Fibroblast of skin of left biceps (primary cell): Measurements from ENCODE around the gene PLD4.
"Not testable (repeated sequence)": the region's sequence is repeated elsewhere in the genome, so short reads cannot be mapped to it uniquely, and the experiment has no call there.

ENCODE experiments used
- DNase-seq, 2 experiments: peaks; one replicate each; pipeline ENCODE4 v3.0.0-alpha.2; 2013; ENCODE audit warnings: low read depth in 2 of 2

Gene PLD4

DNA sequence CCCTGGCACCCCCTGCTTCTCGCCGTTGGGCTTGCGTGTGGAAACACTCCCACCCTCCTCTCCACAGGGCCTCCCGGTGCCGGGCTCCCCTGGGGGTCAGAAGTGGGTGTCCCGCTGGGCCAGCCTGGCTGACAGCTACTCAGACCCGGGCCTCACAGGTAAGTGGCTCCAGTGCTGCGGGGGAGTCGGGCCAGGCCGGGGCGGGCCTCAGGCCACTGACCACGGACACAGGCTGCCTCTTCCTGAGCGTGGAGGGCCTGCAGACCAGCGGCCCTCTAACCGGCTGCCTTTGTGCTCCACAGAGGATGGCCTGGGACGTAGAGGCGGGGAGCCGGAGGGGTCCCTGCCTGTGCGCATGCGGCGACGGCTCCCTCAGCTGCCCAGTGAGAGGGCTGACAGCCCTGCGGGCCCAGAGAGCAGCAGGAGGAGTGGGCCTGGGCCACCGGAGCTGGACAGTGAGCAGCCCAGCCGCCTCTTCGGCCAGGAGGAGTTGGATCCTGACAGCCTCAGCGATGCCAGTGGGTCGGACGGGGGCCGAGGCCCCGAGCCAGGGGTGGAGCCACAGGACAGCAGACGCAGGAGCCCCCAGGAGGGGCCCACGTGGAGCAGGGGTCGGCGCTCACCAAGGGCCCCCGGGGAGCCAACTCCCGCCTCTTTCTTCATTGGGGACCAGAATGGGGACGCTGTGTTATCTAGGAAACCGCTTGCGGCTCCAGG is 38.5 kb upstream of the PLD4 start:
- DNase-seq, result no peak

DNA sequence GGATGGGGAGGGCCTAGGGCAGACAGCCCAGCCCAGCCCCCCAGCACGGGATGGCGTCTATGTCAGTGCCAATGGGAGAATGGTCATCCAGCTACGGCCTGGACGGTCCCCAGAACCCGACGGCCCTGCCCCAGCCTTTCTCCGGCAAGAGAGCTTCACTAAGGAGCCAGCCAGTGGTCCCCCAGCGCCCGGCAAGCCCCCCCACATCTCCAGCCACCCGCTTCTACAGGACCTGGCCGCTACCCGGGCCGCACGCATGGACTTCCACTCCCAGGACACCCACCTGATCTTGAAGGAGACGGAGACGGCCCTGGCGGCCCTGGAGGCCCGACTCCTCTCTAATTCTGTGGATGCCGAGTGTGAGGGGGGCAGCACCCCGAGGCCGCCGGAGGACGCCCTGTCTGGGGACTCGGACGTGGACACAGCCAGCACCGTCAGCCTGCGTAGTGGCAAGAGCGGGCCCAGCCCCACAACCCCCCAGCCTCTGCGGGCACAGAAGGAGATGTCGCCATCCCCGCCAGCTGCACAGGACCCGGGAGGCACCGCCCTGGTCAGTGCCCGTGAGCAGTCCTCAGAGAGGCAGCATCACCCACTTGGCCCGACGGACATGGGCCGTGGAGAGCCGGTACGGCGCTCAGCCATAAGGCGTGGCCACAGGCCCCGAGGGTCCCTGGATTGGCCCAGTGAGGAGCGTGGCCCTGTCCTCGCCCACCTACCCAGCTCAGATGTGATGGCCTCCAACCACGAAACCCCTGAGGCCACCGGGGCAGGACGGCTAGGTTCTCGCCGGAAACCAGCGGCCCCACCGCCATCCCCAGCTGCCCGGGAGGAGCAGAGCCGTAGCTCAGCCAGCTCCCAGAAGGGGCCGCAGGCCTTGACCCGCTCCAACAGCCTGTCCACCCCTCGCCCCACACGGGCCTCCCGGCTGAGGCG is 37.7 kb upstream of the PLD4 start:
- DNase-seq, result no peak

DNA sequence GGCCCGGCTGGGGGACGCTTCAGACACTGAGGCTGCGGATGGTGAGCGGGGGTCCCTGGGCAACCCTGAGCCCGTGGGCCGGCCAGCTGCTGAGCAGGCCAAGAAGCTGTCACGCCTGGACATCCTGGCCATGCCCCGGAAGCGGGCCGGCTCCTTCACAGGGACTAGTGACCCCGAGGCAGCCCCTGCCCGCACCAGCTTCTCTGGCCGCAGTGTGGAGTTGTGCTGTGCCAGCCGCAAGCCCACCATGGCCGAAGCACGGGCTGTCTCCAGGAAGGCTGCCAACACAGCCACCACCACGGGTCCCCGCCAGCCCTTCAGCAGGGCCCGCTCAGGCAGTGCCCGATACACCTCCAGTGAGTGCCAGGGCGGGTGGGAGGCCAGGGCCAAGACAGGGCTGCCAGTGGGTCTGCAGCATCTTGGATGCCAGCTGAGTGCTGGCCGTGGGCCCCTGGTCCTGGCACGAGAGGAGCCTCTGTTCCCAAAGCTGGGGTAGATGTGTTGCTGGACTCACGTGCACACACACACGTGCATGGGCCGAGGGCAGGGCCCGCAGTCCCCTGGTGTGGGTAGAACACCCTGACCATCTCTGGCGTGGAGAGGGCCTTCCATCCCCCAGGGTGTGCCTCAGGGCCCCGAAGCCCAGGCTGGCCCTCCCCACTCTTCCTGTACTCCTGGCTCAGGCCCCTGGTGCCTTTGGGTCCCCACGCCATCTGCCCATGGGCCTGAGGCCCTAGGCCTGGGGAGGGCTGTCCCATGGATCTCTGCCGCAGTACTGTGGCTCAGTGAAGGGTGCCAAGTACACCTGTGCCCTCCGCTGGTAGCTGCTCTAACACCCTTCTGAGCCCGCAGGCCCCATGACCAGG is 36.8 kb upstream of the PLD4 start:
- no peak for DNase-seq

DNA sequence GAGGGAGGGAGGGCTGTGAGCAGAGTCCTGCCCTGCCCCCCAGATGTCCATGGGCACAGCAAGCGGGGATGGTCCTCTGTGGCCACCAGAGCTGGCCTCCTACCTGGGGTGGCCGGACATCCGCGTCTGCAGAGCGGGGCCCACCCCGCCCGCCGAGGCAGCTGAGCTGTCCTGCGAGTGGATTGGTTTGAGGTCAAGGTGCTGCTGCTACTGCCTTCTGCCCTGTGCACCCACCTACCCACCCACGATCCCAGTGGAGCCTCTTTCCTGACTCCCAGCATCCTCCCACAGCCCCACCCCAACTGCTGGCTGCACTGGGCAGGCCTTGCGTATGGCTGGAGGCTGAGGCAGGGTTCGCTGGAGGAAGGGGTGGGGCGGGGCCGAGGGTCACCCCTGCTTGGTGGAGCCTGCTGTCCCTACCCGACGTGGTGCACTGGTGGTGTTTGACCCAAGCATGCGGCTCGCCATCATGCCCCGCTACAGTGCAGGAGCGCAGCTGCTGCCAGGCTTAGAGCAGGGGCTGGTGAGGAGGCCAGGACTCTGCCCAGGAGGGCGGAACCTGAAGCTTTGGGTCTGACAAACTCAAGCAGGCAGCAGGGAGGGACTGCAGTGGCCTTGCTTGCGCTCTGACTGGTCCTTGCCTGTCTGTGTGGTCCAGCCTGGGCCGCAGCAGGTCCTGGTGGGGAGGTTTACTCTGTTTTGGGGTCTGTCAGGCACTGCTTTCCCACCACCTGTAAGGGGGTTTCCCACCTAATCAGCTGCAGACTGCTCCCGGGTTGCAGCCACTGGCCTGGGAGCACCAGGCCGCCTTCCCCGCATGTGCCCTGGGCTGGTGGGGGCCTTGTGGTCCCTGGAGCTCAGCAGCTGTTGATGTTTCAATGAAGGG is 35.9 kb upstream of the PLD4 start:
- DNase-seq, result no peak

DNA sequence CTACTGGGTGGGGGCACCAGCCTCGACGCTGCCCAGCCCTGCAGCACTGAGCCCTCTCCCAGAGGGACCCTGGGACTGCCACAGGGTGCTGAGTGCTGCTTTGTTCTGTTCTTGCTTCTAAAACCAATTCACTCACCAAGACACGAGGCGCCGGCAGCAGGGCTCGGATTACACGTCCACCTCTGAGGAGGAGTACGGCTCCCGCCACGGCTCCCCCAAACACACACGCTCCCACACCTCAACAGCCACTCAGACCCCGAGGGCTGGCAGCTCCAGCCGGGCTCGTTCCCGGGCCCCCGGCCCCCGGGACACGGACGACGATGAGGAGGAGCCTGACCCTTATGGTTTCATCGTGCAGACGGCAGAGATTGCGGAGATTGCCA is 35.3 kb upstream of the PLD4 start:
- DNase-seq, result no peak

DNA sequence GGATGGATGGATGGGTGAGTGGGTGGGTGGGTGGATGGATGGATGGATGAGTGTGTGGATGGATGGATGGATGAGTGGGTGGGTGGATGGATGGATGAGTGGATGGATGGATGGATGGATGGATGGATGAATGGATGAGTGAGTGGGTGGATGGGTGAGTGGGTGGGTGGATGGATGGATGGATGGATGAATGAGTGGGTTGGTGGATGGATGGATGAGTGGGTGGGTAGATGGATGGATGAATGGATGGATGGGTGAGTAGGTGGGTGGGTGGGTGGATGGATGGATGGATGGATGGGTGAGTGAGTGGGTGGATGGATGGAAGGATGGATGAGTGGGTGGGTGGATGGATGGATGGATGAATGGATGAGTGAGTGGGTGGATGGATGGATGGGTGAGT is 34.4 kb upstream of the PLD4 start:
- DNase-seq, result not testable (repeated sequence)

DNA sequence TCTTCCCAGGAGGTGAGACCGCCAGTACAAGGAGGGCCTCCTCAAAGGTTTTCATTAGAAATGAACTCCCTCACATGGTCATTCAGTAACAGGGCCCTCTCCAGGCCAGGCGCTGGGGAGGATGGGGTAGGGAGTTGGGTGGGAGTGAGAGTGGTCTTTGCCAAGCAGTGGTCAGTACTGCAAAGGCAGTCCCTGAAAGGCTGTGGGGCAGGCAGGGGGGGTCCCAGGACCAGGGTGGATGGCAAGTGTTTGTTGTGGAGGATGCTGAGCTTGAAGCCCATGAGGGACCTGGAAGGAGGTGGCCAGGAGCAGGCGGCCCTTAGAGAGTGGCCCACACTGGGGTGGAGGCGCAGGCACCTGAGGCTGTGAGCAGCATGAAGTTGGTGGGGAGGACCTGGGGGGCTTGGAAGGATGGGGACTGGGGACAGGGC is 33.5 kb upstream of the PLD4 start:
- DNase-seq, result no peak

DNA sequence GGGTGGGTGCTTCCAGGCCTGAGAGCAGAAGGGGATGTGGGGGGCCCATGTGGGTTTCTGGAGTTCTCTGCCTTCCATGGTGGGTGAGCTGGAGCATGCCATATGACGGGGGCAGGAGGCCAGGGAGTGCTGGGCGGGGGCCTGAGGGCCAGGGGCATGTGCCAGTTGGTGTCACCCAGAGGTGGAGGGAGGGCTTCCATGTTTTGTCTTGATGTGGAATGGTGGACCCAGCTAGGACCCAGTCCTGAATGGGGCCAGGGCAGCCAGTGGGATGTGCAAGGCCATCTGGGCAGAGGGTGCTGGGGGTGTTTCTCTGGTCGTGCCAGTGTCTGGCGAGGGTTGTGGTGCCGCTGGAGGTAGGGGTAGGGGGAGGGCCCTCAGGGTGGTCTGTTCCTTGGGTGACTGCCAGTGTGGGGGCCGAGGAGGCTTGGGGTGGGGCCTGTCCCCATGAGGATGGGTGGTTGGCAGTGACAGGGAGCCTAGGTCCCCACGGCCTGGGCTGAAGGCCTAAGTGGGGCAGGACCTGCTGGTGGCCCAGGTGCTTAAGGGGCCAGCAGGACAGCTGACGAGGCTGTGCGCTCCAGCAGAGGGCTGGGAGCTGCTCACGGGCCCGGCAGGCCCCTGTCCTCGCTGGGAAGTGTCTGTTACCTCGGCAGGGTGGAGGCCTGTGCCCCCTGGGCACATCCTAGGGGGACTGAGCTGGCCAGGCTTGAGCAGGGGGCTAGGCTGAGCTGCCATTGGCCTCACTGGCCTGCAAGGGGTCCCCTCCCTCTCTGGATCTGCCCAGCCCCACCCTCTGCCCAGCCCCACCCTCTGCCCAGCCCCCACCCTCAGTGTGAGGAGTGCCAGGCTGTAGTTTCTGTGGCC is 32.8 kb upstream of the PLD4 start:
- DNase-seq, result no peak

DNA sequence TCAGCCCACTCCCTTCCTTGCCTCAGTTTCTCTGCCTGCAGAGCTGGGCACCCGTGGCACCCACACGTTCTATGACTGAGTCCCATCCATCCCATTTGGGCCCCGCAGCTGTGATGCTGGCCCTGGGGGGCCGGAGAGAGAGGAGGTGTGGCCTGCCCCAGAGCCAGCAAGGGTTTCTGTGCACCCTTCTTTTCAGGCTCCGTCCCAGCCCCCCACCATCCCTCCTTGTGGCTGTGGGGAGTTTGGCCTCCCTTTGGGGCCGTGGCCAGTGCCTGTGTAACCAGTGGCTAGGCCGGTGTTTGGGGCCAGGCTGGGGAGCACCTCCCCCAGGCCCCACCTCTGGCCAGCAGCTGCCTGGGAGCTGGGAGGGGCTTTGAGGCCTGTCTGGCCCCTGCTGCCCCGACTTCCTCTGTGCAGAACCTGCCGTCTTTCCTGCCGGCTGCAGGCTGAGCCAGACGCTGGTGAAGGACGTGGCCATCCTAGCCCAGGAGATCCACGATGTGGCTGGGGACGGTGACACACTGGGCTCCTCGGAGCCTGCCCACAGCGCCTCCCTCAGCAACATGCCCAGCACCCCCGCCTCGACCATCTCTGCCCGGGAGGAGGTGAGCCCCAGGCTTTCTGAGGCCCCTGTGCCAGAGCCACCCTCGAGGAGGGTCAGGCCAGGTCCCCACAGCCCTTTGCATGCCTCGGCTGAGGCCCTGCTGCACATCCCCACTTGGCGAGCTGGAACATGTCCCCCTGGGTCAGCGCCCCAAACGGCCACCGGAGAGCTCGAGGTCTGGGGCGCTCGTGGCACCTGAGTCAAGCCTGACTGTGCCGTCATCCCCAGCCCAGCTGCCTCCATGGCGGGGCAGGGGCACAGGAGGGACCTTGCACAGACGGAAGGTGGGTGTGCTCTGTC is 31.9 kb upstream of the PLD4 start:
- DNase-seq, result no peak

DNA sequence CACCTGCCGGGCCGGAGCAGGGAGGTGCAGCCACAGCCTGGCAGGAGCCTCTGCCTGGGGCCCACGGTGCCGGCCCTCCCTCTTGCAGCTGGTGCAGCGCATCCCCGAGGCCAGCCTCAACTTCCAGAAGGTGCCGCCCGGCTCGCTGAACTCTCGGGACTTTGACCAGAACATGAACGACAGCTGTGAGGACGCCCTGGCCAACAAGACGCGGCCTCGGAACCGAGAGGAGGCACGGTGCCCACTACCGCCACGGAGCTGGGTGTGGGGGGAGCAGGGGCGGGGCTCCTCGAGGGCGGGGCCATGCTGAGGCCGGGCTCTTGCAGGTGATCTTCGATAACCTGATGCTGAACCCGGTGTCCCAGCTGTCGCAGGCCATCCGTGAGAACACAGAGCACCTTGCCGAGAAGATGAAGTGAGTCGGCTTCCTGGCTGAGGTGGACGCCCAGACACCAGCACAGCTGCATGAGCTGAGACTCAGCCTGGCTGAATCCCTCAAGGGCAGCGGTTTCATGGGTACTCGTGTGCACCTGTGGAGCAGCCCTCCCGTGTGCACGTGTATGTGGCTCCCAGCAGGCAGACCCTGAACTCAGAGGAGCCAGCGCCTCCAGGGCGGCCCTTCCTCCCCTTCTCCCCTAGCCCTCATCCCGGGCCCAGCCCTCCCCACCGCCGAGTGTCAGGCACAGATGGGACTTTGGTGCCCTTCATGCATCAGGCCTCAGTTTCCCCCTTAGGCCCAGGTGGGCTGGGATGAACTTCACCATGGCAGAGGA is 31.1 kb upstream of the PLD4 start:
- no peak for DNase-seq

DNA sequence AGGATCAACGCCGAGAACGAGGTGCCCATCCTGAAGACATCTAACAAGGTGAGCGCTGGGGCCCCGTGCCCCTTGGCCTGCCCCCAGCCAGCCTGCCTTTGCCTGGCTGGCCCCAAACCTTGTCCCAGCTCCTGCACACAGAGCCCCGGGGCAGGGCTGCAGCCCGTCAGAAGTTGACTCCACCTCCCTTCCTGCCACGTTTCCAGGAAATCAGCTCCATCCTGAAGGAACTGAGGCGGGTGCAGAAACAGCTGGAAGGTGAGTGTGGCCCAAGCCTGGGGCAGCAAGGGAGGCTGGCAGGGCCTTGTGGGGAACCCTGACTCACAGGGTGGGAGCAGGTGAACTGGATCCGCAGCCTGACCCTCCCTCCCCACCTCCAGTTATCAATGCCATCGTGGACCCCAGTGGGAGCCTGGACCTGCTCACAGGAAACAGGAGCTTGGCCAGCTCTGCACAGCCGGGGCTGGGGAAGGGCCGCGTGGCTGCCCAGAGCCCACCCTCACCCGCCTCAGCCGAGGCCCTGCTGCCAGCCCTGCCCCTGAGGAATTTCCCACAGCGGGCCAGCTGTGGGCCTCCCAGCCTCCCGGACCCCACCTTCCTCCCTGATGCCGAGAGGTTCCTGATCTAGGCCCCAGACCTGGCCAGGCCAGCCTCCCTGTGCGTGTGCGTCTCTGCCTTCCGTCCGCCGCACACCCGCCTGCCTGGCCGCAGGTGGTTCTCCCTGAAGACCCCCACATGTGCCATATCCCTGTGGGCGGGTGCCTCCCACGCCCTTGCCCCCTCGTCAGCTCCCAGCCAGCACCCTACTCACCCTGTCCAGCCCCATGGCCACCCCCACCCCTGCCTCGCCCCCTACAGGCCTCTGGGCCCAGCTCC is 30.1 kb upstream of the PLD4 start:
- DNase-seq, result no peak

DNA sequence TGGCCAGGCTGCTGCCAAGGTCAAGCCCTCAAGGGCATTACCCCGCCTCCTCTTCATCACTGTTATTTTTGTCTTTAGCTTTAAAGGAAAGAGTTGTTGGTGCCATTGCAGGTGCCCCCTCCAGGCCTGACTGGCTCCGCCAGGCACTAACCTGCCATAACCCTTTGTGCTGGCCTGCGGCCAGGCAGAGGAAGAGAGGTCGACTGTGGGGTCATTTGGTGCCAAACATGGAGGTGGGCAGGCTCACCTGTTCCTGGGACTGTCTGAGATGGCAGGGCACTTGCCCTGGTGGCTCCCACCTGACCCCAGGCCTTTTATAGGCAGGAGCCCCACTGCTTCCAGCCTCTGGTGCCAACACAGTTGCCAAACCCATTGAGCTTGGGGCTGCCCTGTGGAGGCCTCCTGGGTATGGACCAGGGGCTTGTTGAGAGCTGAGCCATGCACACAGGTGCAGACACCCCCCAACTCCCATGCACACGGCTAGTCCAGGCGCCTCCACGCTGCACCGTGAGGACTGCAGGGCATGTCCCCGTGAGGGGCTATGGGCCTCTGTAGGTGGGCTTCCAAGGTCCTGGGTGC is 29.4 kb upstream of the PLD4 start:
- no peak for DNase-seq

DNA sequence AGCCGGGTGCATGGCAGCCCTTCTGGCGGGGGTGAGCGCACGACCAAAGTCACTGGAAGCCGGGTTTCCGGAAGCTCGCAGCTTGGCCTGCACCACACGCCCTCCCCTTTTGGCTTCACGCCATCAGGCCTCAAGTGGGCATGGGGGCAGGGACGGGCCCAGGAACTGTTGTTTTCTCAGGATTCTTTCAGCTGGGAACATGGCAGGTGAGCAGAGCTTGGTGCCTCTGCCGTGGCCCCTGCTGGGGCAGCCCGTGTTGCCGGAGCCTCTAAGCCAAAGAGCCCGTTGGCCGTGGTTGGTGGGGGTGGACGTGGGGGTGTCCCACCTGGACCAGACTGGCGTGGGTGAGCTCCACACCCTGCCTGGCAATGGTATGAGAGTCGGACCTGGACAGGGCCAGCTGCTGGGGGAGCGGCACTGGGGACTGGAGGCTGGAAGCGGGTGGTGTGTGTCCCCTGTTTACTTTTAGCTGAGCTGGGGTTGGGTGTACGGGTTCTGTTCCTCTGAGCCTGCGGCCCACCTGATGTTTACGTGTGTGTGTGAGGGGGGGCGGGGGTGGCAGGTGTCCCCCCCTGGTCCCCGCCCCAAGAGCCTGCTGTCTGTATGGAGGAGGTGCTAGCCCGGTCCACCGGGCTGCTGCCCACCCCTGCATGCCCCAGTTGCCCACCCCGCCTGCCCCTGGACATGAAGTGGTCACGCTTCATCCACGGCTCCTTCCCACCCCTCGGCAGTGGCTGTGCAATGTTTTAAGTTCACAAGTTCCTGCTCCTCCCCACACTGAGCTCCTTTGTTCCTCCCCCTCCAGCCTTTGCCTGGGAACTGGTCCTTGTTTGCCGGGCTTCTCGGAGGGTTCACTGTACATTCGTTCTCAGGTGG is 28.7 kb upstream of the PLD4 start:
- DNase-seq, result no peak

DNA sequence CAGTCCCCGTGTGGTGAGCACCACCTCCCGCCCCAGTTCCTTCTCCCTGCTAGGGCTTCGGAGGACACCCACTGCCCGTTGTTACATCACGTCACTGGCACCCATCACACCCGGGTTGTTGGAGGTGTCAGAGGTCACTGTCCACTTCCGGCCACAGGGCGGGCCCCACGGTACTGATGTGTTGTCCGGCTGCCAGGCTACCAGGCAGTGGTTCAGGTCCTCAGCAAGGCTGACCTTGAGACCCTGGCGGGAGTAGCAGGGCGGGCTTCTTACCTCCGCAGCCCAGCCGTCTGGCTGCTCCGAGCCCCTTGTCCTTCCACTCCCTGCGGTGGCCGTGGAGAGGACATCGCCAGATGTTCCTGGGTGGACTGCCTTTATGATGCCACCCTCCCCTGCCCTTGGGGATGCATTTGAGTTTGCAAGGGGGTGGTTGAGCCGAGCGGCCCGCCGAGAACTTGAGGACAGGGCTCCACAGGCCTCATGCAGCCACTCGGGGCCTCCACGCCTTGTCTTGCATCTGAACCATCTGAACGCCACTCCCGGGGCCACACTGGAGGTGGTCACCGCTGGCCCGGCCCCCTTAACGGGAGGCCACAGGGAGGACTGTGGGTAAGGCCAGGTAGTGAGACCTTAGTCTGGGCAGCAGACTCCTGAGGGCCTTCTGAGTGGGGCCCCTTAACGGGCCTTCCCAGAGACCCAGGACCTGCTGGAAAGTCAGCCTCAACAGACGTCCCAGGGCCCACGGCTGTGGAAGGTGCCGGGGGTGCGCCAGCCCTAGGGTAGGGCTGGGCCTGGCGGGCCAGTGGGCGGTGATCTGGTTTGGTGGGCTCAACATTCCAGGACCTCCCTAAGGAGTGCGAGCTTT is 27.1 kb upstream of the PLD4 start:
- no peak for DNase-seq

DNA sequence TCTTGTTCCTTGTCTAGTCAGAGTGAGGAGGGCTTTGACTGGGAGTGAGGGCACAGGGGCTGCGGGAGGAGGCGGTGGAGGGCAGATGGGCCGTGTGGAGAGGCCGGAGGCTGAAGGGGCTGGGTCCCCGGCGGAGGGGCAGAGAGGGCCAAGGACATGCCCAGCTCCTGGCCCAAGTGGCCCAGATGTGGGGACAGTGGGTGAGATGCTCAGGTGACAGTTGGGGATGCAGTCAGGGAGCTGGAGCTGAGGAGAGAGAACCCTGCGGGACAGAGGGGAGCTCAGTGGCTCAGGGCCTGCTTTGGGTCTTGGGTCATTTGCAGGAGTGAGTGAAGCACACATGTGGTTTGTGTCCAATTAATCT is 26.5 kb upstream of the PLD4 start:
- DNase-seq, result no peak
